Naive thymus-derived CD8-positive, alpha-beta T cell (primary cell): ENCODE results near the gene MT4. TPM values are rescaled to one million over a fixed set of nuclear protein-coding genes. Genes with fewer than 3 reads are reported as not detected.

ENCODE experiments used
- ATAC-seq, 2 donors: fragments of 150-1000 bp; cut with Tn5 transposase in 1 of 2; sonication (Bioruptor Pico), chemical (Tn5 transposase) in 1 of 2; 1 replicate in 1 of 2; 2 replicates in 1 of 2; pipeline ENCODE4 v1.10.0; 2021; ENCODE audit warnings: mild to moderate bottlenecking in 2 of 2, moderate library complexity in 2 of 2
- POLR2A ChIA-PET: fragments of 350-600 bp; sonication (Branson Sonifier 250); formaldehyde crosslinking; loops from one replicate; lab custom pipeline; 2021; ENCODE audit warnings: antibody characterized with exemption; lab: Charles Lee
- DNase-seq, 10 donors: peaks; one replicate each; pipeline versions ENCODE4 v3.0.0 to v3.0.0-alpha.2; 2020 to 2022
- H3K27ac Mint-ChIP-seq, 10 donors: one replicate each; pipeline ENCODE4 v1.8.0; 2020 to 2022; ENCODE audit warnings: mild to moderate bottlenecking in 10 of 10, mixed read lengths in 10 of 10, moderate library complexity in 4 of 10, inconsistent platforms in 1 of 10
- H3K27me3 Mint-ChIP-seq, 5 donors: one replicate each; pipeline ENCODE4 v1.8.0; 2021 to 2022; ENCODE audit warnings: mixed read lengths in 5 of 5
- H3K36me3 Mint-ChIP-seq, 3 donors: one replicate each; pipeline ENCODE4 v1.8.0; 2020 to 2022; ENCODE audit warnings: mixed read lengths in 3 of 3, mild to moderate bottlenecking in 2 of 3, inconsistent platforms in 1 of 3
- H3K4me1 Mint-ChIP-seq, 4 donors: one replicate each; pipeline ENCODE4 v1.8.0; 2021 to 2022; ENCODE audit warnings: mixed read lengths in 4 of 4
- H3K4me3 Mint-ChIP-seq, 10 donors: one replicate each; pipeline ENCODE4 v1.8.0; 2020 to 2022; ENCODE audit warnings: mild to moderate bottlenecking in 10 of 10, mixed read lengths in 10 of 10, moderate library complexity in 6 of 10, inconsistent platforms in 1 of 10
- H3K9me3 Mint-ChIP-seq, 9 donors: one replicate each; pipeline ENCODE4 v1.8.0; 2020 to 2022; ENCODE audit warnings: mixed read lengths in 9 of 9, mild to moderate bottlenecking in 3 of 9, inconsistent platforms in 1 of 9, moderate library complexity in 1 of 9
- polyA plus RNA-seq, 3 donors: library from polyadenylated mRNA; unstranded; fragments of 300-500 nt; fragmentation: Illumina TruSeq; gene quantifications; one replicate each; pipeline ENCODE4 v1.2.3, GENCODE V29; 2021
- total RNA-seq, 8 experiments: library from RNA in 2 of 8; stranded (reverse) in 2 of 8; gene quantifications; one replicate each; pipeline ENCODE4 v1.2.3 and lab custom pipeline; 2021 to 2026

MT4 gene
- total and polyA plus RNA-seq, 5 experiments from 2014 or later = not detected

GRCh38 chr16:56607675-56608042 lies 42.8 kb downstream of the MT4 start:
- Mint-ChIP-seq H3K9me3 (no peaks in the 10 kb centered on the region), H3K4me3 (peak overlapping the region; percentile 78 to 90 (median 83)), H3K27ac (peak overlapping the region; percentile 89 to 98 (median 96)), H3K36me3 (no peaks in the 10 kb centered on the region), H3K27me3 (no peaks in the 10 kb centered on the region), H3K4me1 (peaks cover 30 to 58% (median 54%) of the 10 kb centered on the region in 4 donors)
- POLR2A ChIA-PET = interaction anchor here (0.5 to 5.6 kb wide), 14 partner anchors 10 to 659 kb away, joined by 3 to 50 read pairs (median 8); partner anchors contain the start of genes BBS2, HERPUD1, MT1E and MT1H
- ATAC-seq (no peak), DNase-seq (peak in 1 of 10 donors; percentile 7)

GRCh38 chr16:56608043-56608875 lies 43.4 kb downstream of the MT4 start, which contains the start of gene MT2A:
Gene MT2A, plus strand, starts transcription at chr16:56608584. Its CDS starts 72 bp downstream, at chr16:56608656.
- POLR2A ChIA-PET = interaction anchor here (0.5 to 5.6 kb wide), 19 partner anchors 8 to 667 kb away, joined by 3 to 50 read pairs (median 6); partner anchors contain the start of genes BBS2, HERPUD1, MT1A and MT1E
- H3K36me3 Mint-ChIP-seq = no peaks in the 10 kb centered on the region
- DNase-seq = peak; percentile 74 to 89 (median 80)

DNA sequence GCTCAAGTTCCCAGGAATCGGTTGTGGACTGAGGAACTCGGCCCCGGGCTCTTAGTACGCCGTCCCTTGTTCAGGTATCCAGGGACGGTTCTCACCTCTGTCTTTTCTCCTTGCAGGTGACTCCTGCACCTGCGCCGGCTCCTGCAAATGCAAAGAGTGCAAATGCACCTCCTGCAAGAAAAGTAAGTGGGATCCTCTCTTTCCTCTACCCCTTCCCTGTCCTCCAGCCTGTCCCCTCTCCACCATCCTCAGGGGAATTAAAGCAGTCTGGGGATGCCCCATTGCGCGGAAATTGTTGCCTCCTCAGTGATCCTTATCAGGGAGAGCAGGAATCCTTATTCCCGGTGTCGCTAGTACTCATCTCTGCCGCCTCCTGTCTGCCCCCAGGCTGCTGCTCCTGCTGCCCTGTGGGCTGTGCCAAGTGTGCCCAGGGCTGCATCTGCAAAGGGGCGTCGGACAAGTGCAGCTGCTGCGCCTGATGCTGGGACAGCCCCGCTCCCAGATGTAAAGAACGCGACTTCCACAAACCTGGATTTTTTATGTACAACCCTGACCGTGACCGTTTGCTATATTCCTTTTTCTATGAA lies 44.1 kb downstream of the MT4 start:
- ATAC-seq (peak in 1 of 2 donors; percentile 9), DNase-seq (peak in 1 of 10 donors; percentile 16)
- no peaks in the 10 kb centered on the region for H3K9me3 Mint-ChIP-seq
- POLR2A ChIA-PET = interaction anchor here (0.6 to 5.6 kb wide), 18 partner anchors 8 to 666 kb away, joined by 3 to 50 read pairs (median 6); partner anchors contain the start of genes BBS2, HERPUD1, MT1A and MT1E
- H3K27ac Mint-ChIP-seq = peak overlapping the region; percentile 87 to 99 (median 96)
- H3K4me3 Mint-ChIP-seq = peak overlapping the region; percentile 86 to 100 (median 96)
- H3K36me3 Mint-ChIP-seq = no peaks in the 10 kb centered on the region
- peaks cover 30 to 61% (median 54%) of the 10 kb centered on the region in 4 donors for H3K4me1 Mint-ChIP-seq
- no peaks in the 10 kb centered on the region for H3K27me3 Mint-ChIP-seq

More at GRCh38 chr16:56608043-56608875, 43.4 kb downstream of the MT4 start, which contains the start of gene MT2A:
- peak within 1 kb of the TSS; percentile 86 to 100 (median 96) for H3K4me3 Mint-ChIP-seq
- H3K4me1 Mint-ChIP-seq = peaks cover 30 to 59% (median 54%) of the 10 kb centered on the region in 4 donors
- no peaks in the 10 kb centered on the region for H3K9me3 Mint-ChIP-seq
- peak within 1 kb of the TSS; percentile 91 to 99 (median 96) for H3K27ac Mint-ChIP-seq
- H3K27me3 Mint-ChIP-seq = no peaks in the 10 kb centered on the region
- ATAC-seq = peak; percentile 72 to 89

GRCh38 chr16:56609463-56609921 lies 44.6 kb downstream of the MT4 start:
- Mint-ChIP-seq H3K27me3 (no peaks in the 10 kb centered on the region), H3K36me3 (no peaks in the 10 kb centered on the region), H3K27ac (peak overlapping the region; percentile 87 to 99 (median 96)), H3K9me3 (no peaks in the 10 kb centered on the region), H3K4me3 (peak overlapping the region; percentile 86 to 100 (median 96)), H3K4me1 (peaks cover 30 to 64% (median 54%) of the 10 kb centered on the region in 4 donors)
- DNase-seq (peak; percentile 51 to 89 (median 74)), ATAC-seq (peak; percentile 35 to 48)
- POLR2A ChIA-PET = interaction anchor here (1.6 to 5.6 kb wide), 7 partner anchors 9 to 100 kb away, joined by 4 to 50 read pairs (median 21); partner anchors contain the start of genes MT1E and MT1X

GRCh38 chr16:56610017-56610608 lies 45.2 kb downstream of the MT4 start:
- H3K4me3 Mint-ChIP-seq = peak overlapping the region; percentile 86 to 100 (median 96)
- POLR2A ChIA-PET = interaction anchor here (0.7 to 5.6 kb wide), 9 partner anchors 13 to 99 kb away, joined by 3 to 50 read pairs (median 9); partner anchors contain the start of gene MT1E
- ATAC-seq (peak; percentile 39 to 79), DNase-seq (peak; percentile 40 to 83 (median 71))
- no peaks in the 10 kb centered on the region for H3K27me3 Mint-ChIP-seq
- peak overlapping the region; percentile 87 to 99 (median 96) for H3K27ac Mint-ChIP-seq
- peaks cover 30 to 68% (median 53%) of the 10 kb centered on the region in 4 donors for H3K4me1 Mint-ChIP-seq
- no peaks in the 10 kb centered on the region for H3K36me3 Mint-ChIP-seq
- H3K9me3 Mint-ChIP-seq = no peaks in the 10 kb centered on the region

GRCh38 chr16:56610609-56611111 lies 45.8 kb downstream of the MT4 start:
- DNase-seq = no peak
- POLR2A ChIA-PET = interaction anchor here (0.7 to 5.6 kb wide), 7 partner anchors 13 to 99 kb away, joined by 3 to 50 read pairs (median 3); partner anchors contain the start of gene MT1E
- Mint-ChIP-seq H3K36me3 (no peaks in the 10 kb centered on the region), H3K4me1 (peaks cover 30 to 68% (median 53%) of the 10 kb centered on the region in 4 donors), H3K4me3 (peak overlapping the region; percentile 68 to 100 (median 96)), H3K27ac (peak overlapping the region; percentile 87 to 99 (median 96)), H3K9me3 (no peaks in the 10 kb centered on the region), H3K27me3 (no peaks in the 10 kb centered on the region)
- ATAC-seq = peak; percentile 1 to 36

- H3K36me3 Mint-ChIP-seq = no peaks in the 10 kb centered on the region
- no peak for DNase-seq
- H3K9me3 Mint-ChIP-seq = no peaks in the 10 kb centered on the region
- peak overlapping the region; percentile 87 to 99 (median 96) for H3K27ac Mint-ChIP-seq
- no peak for ATAC-seq
- no peaks in the 10 kb centered on the region for H3K27me3 Mint-ChIP-seq
- peaks cover 30 to 61% (median 48%) of the 10 kb centered on the region in 4 donors for H3K4me1 Mint-ChIP-seq
- POLR2A ChIA-PET = interaction anchor here (0.8 to 5.6 kb wide), 4 partner anchors 12 to 35 kb away, joined by 3 to 50 read pairs (median 13); partner anchors contain the start of gene MT1E
- H3K4me3 Mint-ChIP-seq = peak overlapping the region in 8 of 10 donors; percentile 4 to 100 (median 66)
Measured at GRCh38 chr16:56611281-56611833, 46.5 kb downstream of the MT4 start.

GRCh38 chr16:56613706-56614105 lies 48.8 kb downstream of the MT4 start:
- no peaks in the 10 kb centered on the region for H3K9me3 Mint-ChIP-seq
- ATAC-seq = no peak
- H3K4me3 Mint-ChIP-seq = no peak overlapping the region
- H3K36me3 Mint-ChIP-seq = no peaks in the 10 kb centered on the region
- H3K27ac Mint-ChIP-seq = no peak overlapping the region
- H3K27me3 Mint-ChIP-seq = peaks cover 0 to 7% (median 0%) of the 10 kb centered on the region in 5 donors
- no peak for DNase-seq
- peaks cover 22 to 49% (median 41%) of the 10 kb centered on the region in 4 donors for H3K4me1 Mint-ChIP-seq
- POLR2A ChIA-PET = no interaction called here

GRCh38 chr16:56614549-56614991 lies 49.7 kb downstream of the MT4 start:
- peaks cover 0 to 12% (median 0%) of the 10 kb centered on the region in 5 donors for H3K27me3 Mint-ChIP-seq
- peak overlapping the region in 1 of 10 donors; percentile 23 for H3K27ac Mint-ChIP-seq
- H3K4me1 Mint-ChIP-seq = peaks cover 16 to 41% (median 33%) of the 10 kb centered on the region in 4 donors
- H3K9me3 Mint-ChIP-seq = no peaks in the 10 kb centered on the region
- H3K36me3 Mint-ChIP-seq = no peaks in the 10 kb centered on the region
- no peak for ATAC-seq
- DNase-seq = no peak
- no peak overlapping the region for H3K4me3 Mint-ChIP-seq
- POLR2A ChIA-PET = no interaction called here

GRCh38 chr16:56615353-56615752 lies 50.5 kb downstream of the MT4 start:
- peaks cover 0 to 12% (median 0%) of the 10 kb centered on the region in 5 donors for H3K27me3 Mint-ChIP-seq
- H3K9me3 Mint-ChIP-seq = no peaks in the 10 kb centered on the region
- H3K4me1 Mint-ChIP-seq = peaks cover 13 to 33% (median 26%) of the 10 kb centered on the region in 4 donors
- ATAC-seq (no peak), DNase-seq (no peak)
- no peak overlapping the region for H3K4me3 Mint-ChIP-seq
- no peak overlapping the region for H3K27ac Mint-ChIP-seq
- no peaks in the 10 kb centered on the region for H3K36me3 Mint-ChIP-seq
- POLR2A ChIA-PET = interaction anchor here (1.8 kb wide), 1 partner anchor 9 kb away, joined by 5 read pairs; no protein-coding TSS in a partner anchor
